Fibroblast of skin of left biceps (primary cell): Measurements from ENCODE around the gene P2RX3.

Experiments
- DNase-seq, 2 experiments: peaks; one replicate each; pipeline ENCODE4 v3.0.0-alpha.2; 2013; ENCODE audit warnings: low read depth in 2 of 2

P2RX3 gene

GRCh38 chr11:57309106-57310059, 28.8 kb upstream of the P2RX3 start:
- no peak for DNase-seq

- no peak for DNase-seq
Observed at GRCh38 chr11:57310091-57310490, 28.1 kb upstream of the P2RX3 start.

GRCh38 chr11:57310630-57311086, 27.5 kb upstream of the P2RX3 start:
- DNase-seq: no peak

- DNase-seq: peak; percentile 85
Observed at GRCh38 chr11:57311109-57311936, 26.8 kb upstream of the P2RX3 start.

GRCh38 chr11:57312511-57313021, 25.6 kb upstream of the P2RX3 start:
- no peak for DNase-seq

GRCh38 chr11:57313071-57313787, 24.9 kb upstream of the P2RX3 start:
- DNase-seq: no peak

- DNase-seq: no peak
Observed at GRCh38 chr11:57313788-57314135, 24.4 kb upstream of the P2RX3 start.

- no peak for DNase-seq
Observed at GRCh38 chr11:57314221-57314973, 23.8 kb upstream of the P2RX3 start.

- DNase-seq: no peak
Observed at GRCh38 chr11:57315491-57315890, 22.7 kb upstream of the P2RX3 start.

GRCh38 chr11:57316017-57316416, 22.1 kb upstream of the P2RX3 start:
- no peak for DNase-seq

GRCh38 chr11:57318178-57318577, 20.0 kb upstream of the P2RX3 start:
- DNase-seq: no peak

GRCh38 chr11:57320067-57320718, 18.0 kb upstream of the P2RX3 start:
- no peak for DNase-seq

GRCh38 chr11:57320719-57321387, 17.3 kb upstream of the P2RX3 start:
- DNase-seq: no peak

- DNase-seq: no peak
Observed at GRCh38 chr11:57321388-57322255, 16.5 kb upstream of the P2RX3 start.

- DNase-seq: peak; percentile 98
Observed at GRCh38 chr11:57322256-57323166, 15.6 kb upstream of the P2RX3 start.

GRCh38 chr11:57323167-57323854, 14.8 kb upstream of the P2RX3 start:
- no peak for DNase-seq

GRCh38 chr11:57323855-57324153, 14.3 kb upstream of the P2RX3 start:
- no peak for DNase-seq
